Skeletal muscle satellite cell (primary cell): Measurements from ENCODE around the gene SH3PXD2A.

Experiments used
- H3K27me3 ChIP-seq: 2 replicates; pipeline ENCODE4 v1.7.0; 2013; ENCODE audit warnings: low read length; ENCODE audit not compliant: control insufficient read depth, insufficient read depth
- H3K36me3 ChIP-seq: 2 replicates; pipeline ENCODE4 v1.7.0; 2013; ENCODE audit warnings: mild to moderate bottlenecking, control low read depth, low read length; ENCODE audit not compliant: insufficient read depth
- H3K4me1 ChIP-seq: 2 replicates; pipeline ENCODE4 v1.7.0; 2013; ENCODE audit warnings: low read length; ENCODE audit not compliant: control insufficient read depth, insufficient read depth
- H3K4me2 ChIP-seq: 2 replicates; pipeline ENCODE4 v1.7.0; 2013; ENCODE audit warnings: mild to moderate bottlenecking, low read length
- H3K4me3 ChIP-seq: 2 replicates; pipeline ENCODE4 v1.7.0; 2013; ENCODE audit warnings: low read length
- H3K9ac ChIP-seq: 2 replicates; pipeline ENCODE4 v1.7.0; 2013; ENCODE audit warnings: mild to moderate bottlenecking, low read depth, low read length, moderate library complexity
- H3K9me3 ChIP-seq: replicated peaks from 2 replicates; pipeline ENCODE4 v1.7.0; 2013; ENCODE audit warnings: mild to moderate bottlenecking, control low read depth, low read length

The SH3PXD2A gene

DNA sequence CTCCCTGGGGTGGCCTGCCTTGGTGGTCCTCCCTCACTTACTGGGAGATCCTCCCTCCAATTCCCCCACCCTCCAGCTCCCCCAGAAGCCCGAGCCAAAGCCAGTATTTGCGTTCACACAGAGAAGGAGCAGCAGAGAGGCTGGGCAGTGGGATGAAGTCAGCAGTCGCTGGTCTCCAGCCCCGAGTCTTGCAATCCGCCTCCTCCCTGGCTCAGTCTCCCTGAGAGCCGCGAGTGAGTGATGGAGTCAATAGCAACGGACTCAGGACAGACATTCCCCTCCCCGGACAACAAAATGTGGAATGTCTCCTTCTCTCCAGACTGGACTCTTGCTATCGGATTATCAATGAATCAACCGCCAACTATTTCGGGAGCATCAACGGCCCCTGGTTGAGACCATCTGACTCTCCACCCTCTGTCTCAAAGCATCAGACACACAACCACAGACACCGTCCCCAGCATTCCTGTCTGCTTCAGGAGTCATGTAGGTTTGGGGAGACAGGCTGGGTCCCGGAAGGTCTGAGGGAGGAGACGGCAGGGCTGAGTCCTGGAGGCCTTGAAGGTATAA is 178.4 kb downstream of the SH3PXD2A start:
- H3K9me3 ChIP-seq = no peaks in the 10 kb centered on the region
- no peak overlapping the region for H3K9ac ChIP-seq
- peaks cover 18% of the 10 kb centered on the region for H3K4me1 ChIP-seq
- H3K4me3 ChIP-seq = no peak overlapping the region
- no peak overlapping the region for H3K4me2 ChIP-seq
- H3K27me3 ChIP-seq = no peaks in the 10 kb centered on the region
- H3K36me3 ChIP-seq = no peaks in the 10 kb centered on the region

GRCh38 chr10:103676058-103676785 is 179.2 kb downstream of the SH3PXD2A start:
- Histone ChIP-seq H3K4me2 (no peak overlapping the region), H3K9me3 (no peaks in the 10 kb centered on the region), H3K27me3 (no peaks in the 10 kb centered on the region), H3K9ac (no peak overlapping the region), H3K36me3 (no peaks in the 10 kb centered on the region), H3K4me3 (no peak overlapping the region), H3K4me1 (peaks cover 18% of the 10 kb centered on the region)

DNA sequence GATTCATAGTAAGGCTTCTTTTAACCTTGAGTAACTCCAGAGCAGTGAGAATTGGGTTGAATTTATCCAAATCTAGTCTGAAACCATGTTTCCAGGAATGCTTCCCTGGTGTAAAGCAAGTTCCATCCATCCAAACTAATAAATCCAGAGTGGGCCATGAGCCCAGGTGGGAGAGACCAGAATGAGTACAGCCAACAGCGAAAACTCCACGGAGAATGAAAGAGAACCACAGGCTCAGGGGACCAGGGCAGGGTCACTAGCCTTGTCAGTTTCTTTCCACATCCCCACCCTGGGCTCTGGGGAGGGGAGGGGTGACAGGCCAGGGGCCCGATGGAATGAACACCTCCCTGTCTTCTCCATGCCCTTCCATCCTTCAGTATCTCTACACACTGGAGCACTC is 181.8 kb downstream of the SH3PXD2A start:
- no peak overlapping the region for H3K4me2 ChIP-seq
- no peak overlapping the region for H3K9ac ChIP-seq
- no peaks in the 10 kb centered on the region for H3K36me3 ChIP-seq
- H3K4me3 ChIP-seq = no peak overlapping the region
- H3K4me1 ChIP-seq = peaks cover 27% of the 10 kb centered on the region
- no peaks in the 10 kb centered on the region for H3K27me3 ChIP-seq
- H3K9me3 ChIP-seq = no peaks in the 10 kb centered on the region

DNA sequence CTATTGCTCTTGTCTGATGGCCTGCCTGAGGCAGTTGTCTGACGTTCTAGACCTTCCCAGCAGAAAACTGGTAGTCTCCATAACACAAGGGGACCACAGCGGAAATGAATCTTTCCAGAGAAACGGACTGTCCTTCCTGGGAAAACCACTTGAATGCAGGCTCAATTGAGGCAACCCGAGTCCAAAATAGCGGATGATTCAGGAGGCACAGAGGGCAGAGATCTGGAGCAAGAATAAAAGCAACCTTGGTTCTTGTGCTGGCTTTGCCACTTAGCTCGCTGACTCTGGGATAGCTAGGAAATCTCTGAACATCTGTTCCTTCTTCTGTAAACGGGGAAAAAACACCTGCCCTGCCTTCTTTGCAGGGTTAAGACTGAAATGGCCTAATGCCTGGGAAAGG is 183.0 kb downstream of the SH3PXD2A start:
- H3K27me3 ChIP-seq = no peaks in the 10 kb centered on the region
- H3K36me3 ChIP-seq = no peaks in the 10 kb centered on the region
- no peak overlapping the region for H3K4me2 ChIP-seq
- H3K9ac ChIP-seq = no peak overlapping the region
- no peak overlapping the region for H3K4me3 ChIP-seq
- peaks cover 25% of the 10 kb centered on the region for H3K4me1 ChIP-seq
- H3K9me3 ChIP-seq = no peaks in the 10 kb centered on the region

GRCh38 chr10:103671126-103671895 is 184.1 kb downstream of the SH3PXD2A start:
- Histone ChIP-seq H3K27me3 (no peaks in the 10 kb centered on the region), H3K4me3 (no peak overlapping the region), H3K9me3 (no peaks in the 10 kb centered on the region), H3K36me3 (no peaks in the 10 kb centered on the region), H3K4me1 (peaks cover 22% of the 10 kb centered on the region), H3K4me2 (no peak overlapping the region), H3K9ac (no peak overlapping the region)

DNA sequence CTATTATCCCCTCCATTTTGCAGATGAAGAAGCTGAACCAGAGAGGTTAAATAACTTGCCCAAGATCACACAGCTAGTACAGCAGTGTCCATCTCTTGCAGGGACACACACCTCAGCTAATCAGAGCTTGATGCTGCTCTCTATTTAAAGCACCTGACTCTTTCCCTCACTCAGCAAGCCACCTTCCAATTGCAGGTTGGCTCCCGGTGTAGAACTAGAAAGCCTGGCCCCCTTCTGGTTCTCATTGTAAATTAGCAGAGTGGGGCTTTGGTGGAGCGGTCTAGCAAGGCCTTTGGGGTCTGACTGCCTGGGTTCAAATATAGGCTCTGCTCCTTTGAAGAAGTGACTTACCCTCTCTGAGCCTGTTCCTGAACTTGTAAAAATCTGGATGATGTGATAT is 185.4 kb downstream of the SH3PXD2A start:
- no peak overlapping the region for H3K4me2 ChIP-seq
- no peaks in the 10 kb centered on the region for H3K9me3 ChIP-seq
- no peaks in the 10 kb centered on the region for H3K36me3 ChIP-seq
- peaks cover 18% of the 10 kb centered on the region for H3K4me1 ChIP-seq
- H3K4me3 ChIP-seq = no peak overlapping the region
- H3K9ac ChIP-seq = no peak overlapping the region
- no peaks in the 10 kb centered on the region for H3K27me3 ChIP-seq

- H3K9me3 ChIP-seq = no peaks in the 10 kb centered on the region
- H3K9ac ChIP-seq = no peak overlapping the region
- H3K4me3 ChIP-seq = no peak overlapping the region
- H3K4me1 ChIP-seq = peaks cover 18% of the 10 kb centered on the region
- H3K4me2 ChIP-seq = peak overlapping the region; percentile 75
- no peaks in the 10 kb centered on the region for H3K36me3 ChIP-seq
- no peaks in the 10 kb centered on the region for H3K27me3 ChIP-seq
These were observed 186.0 kb downstream of the SH3PXD2A start for GRCh38 chr10:103669243-103669929.

- Histone ChIP-seq H3K4me3 (peak overlapping the region; percentile 40), H3K36me3 (no peaks in the 10 kb centered on the region), H3K4me2 (peak overlapping the region; percentile 75), H3K27me3 (no peaks in the 10 kb centered on the region), H3K4me1 (peaks cover 26% of the 10 kb centered on the region), H3K9ac (peak overlapping the region; percentile 55), H3K9me3 (no peaks in the 10 kb centered on the region)
These were observed 186.8 kb downstream of the SH3PXD2A start for GRCh38 chr10:103668351-103669242.

GRCh38 chr10:103667356-103667755 is 188.0 kb downstream of the SH3PXD2A start:
- H3K27me3 ChIP-seq = no peaks in the 10 kb centered on the region
- no peak overlapping the region for H3K4me2 ChIP-seq
- H3K9ac ChIP-seq = no peak overlapping the region
- H3K4me3 ChIP-seq = no peak overlapping the region
- H3K36me3 ChIP-seq = no peaks in the 10 kb centered on the region
- H3K9me3 ChIP-seq = no peaks in the 10 kb centered on the region
- peaks cover 37% of the 10 kb centered on the region for H3K4me1 ChIP-seq

- peaks cover 41% of the 10 kb centered on the region for H3K4me1 ChIP-seq
These were observed 188.6 kb downstream of the SH3PXD2A start for GRCh38 chr10:103666762-103667150.

More at GRCh38 chr10:103666762-103667150, 188.6 kb downstream of the SH3PXD2A start:
- Histone ChIP-seq H3K4me2 (no peak overlapping the region), H3K36me3 (no peaks in the 10 kb centered on the region), H3K4me3 (no peak overlapping the region), H3K9ac (no peak overlapping the region), H3K9me3 (no peaks in the 10 kb centered on the region), H3K27me3 (no peaks in the 10 kb centered on the region)
